ENCODE results near the gene INTS1.

- no peak for TF ChIP-seq CTCF (IDR thresholded peaks at IDR 0.05)
- no peak for TF ChIP-seq EZH2 (IDR thresholded peaks at IDR 0.05; ENCODE audit: borderline replicate concordance, insufficient read depth, low read depth, low read length, poor library complexity, severe bottlenecking)
Measured at GRCh38 chr7:1532456-1533254, 28.5 kb upstream of the INTS1 start.

Data from B cell (primary cell).